Stimulated activated CD4-positive, alpha-beta T cell treated with anti-CD3 and anti-CD28 coated beads, Interleukin-1b, Interleukin-23, amount 100 ng/mL, for 4 hours (primary cell): Measurements from ENCODE around the gene NRP2.

Experiments used
- DNase-seq, 2 donors: peaks; one replicate each; pipeline ENCODE4 v3.0.0-alpha.2; 2020; ENCODE audit warnings: low read depth in 2 of 2

Gene NRP2

DNA sequence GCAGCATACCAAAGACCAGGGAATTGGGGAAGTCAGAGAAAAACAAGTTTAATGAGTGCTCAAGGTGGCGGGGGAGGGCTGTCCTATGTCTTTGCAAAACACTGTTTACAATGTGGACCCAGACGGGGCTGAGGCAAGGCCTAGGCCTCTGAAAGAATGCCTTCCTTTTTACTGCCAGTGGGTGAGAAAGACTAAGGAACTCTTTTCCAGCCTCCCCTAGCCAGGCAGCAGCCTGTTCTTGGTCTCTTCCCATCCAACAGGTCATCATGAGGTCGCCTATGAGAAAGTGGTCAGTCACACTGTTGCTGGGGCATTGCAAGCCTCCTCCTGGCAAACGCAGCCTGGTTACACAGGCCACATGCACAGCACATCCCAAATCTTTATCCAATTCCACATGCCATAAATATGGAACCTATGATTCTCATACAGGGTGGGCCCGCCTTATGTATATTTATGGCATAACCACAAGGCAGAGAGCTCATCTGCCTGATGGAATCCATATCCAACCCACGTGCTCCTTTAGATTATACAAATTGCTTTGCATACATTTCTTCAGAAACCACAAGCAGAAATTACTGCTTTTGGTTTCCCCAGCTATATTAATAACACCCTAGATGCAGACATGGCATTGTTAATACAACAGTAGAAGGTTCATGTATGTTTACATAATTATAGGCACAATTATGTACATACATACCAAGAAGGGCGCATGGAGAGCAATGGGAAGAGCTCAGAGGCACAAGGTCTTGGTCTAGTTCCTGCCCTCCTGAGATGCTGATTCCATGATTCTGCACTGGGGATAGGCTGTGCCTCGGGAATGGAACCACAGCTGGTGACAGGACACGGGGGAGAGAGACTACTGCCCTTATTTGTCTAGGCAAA, 48.6 kb downstream of the NRP2 start:
- no peak for DNase-seq

GRCh38 chr2:205731583-205731981, 49.3 kb downstream of the NRP2 start:
- DNase-seq: no peak

GRCh38 chr2:205732314-205732713, 50.0 kb downstream of the NRP2 start:
- DNase-seq: no peak

DNA sequence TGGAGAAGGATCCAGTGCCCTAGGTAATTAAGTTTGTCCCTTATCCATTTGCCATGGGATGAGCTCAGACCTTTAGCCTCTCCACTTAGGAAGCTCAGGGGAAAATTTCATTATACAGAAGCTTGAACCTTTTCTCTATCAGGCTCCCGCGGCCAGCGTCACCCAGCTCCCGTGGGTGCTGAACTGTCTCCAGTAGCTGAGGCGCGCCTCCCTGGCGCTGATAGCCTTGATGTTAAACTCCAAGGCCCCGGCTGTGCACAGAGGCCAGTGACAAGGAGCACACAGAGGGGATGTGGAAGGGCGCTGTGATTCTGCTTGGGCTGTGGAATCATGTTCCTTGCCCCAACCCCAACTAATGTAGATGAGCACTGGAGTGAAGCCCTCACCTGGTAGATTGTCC, 50.8 kb downstream of the NRP2 start:
- DNase-seq: no peak

DNA sequence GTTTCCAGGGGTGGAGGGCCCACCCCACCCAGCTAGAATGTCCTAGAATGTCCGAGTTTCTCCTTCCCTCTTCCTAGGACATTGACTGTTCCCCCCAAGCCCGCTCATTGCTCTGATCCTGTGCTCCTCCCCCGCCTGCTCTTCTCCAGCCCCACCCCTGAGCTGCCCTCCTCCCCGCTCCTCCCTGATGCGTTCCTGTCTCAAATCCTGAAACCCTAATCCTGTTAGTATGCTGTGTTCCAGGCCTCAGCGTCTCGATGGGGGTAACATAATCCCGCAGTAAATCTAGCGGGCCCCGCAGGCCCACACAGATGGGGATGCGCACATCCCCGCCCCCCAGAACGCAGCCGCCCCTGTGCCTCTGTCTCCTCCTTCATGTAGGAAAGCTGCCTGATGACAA, 51.3 kb downstream of the NRP2 start:
- DNase-seq: no peak

DNA sequence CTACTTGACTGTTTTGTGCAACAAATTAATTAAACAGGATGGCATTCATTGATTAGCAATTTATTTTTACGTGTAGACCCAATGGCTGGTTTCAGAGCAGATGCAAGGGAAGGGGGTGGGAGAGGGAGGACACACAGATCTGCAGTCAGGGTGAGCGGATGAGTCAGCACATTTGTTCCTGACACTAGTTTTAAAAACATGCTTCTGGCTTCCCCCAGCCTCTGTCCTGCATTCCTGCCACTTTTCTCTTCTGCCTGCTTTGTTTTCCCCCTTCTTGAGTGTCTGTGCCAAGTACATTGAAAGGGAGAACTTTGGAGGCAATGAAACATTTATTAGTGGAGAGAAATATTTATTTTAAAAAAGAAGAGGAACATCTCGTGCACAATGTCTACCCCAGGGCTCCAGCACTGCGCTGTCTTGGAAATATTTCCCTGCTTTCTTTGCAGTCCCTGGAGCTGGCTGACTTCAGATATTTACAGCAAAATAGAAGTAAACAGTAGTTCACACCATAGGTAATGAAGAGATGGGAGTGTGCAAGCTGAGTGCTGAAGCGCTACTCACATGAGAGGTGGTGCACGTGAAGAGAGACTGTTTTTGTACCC, 52.2 kb downstream of the NRP2 start:
- no peak for DNase-seq

- no peak for DNase-seq
These were observed 56.0 kb downstream of the NRP2 start for GRCh38 chr2:205738117-205738968.

DNA sequence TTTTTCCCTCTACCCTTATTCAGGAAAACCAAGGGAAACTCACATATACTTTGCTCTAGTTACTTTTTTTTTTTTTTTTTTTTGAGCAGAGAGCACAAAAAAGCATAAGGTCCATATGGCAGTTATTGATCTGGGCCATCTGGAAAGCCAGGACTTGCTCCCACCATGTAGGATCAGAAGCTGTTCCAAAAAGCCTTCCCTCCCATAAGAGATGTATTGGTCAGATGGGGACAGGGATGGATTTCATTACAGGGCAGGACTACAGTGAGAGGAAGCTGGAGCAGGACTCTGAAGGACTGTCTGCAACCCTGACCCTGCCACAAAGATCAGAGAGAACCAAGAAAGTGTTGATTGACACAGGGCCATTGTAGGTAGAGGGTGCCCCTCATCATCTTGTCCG, 57.3 kb downstream of the NRP2 start:
- DNase-seq: no peak

DNA sequence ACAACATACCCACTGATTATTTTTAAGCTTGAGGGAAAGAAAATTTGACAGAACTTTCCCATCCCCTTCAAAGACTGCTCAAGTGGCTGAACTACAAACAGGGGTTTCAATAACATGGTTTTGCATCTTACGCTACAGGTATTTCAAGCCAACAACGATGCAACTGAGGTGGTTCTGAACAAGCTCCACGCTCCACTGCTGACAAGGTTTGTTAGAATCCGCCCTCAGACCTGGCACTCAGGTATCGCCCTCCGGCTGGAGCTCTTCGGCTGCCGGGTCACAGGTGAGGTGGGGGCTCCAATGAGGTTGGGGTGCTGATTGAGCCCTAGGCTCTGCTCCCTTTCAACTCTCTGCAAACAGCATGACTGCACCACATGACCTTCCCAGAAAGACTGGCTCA, 58.1 kb downstream of the NRP2 start:
- no peak for DNase-seq

DNA sequence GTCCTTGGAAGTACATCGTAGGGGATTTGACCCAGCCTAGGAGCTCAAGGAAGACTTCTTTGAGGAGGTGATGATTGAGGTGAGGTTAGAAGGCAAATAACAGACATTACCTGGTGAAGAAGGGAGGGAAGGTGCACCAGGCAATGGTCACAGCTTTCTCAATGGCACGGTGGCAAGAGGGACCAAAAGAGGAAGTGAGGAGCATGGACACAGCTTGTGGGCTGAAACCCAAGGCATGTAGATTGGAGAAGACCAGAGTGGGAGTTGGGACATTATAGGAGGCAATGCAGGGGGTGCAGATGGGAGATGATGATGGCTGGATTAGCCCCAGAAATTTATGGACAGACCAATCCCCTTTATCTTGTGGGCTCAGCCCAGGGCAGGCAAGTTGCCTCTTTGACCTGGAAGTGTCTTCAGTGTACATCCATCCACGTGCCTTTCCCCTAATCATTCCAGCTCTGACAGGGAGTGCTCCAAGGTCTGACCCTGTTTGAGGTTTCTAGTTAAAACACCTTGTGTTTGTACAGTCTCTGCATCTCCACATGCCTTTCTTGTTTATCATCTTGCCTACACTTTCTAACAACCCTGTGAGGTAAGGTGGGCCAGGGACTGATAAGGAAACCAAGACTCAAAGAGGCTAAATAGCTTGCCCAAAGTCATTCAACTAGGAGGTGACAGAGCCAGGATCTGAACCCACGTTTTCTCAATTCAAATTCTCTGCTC, 59.1 kb downstream of the NRP2 start:
- no peak for DNase-seq

DNA sequence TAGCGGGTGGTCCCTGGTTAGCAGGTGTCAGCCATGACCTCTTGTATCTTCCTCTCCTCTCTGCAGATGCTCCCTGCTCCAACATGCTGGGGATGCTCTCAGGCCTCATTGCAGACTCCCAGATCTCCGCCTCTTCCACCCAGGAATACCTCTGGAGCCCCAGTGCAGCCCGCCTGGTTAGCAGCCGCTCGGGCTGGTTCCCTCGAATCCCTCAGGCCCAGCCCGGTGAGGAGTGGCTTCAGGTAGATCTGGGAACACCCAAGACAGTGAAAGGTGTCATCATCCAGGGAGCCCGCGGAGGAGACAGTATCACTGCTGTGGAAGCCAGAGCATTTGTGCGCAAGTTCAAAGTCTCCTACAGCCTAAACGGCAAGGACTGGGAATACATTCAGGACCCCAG, 60.8 kb downstream of the NRP2 start:
- no peak for DNase-seq

- no peak for DNase-seq
These were observed 61.8 kb downstream of the NRP2 start for GRCh38 chr2:205744074-205744591.

DNA sequence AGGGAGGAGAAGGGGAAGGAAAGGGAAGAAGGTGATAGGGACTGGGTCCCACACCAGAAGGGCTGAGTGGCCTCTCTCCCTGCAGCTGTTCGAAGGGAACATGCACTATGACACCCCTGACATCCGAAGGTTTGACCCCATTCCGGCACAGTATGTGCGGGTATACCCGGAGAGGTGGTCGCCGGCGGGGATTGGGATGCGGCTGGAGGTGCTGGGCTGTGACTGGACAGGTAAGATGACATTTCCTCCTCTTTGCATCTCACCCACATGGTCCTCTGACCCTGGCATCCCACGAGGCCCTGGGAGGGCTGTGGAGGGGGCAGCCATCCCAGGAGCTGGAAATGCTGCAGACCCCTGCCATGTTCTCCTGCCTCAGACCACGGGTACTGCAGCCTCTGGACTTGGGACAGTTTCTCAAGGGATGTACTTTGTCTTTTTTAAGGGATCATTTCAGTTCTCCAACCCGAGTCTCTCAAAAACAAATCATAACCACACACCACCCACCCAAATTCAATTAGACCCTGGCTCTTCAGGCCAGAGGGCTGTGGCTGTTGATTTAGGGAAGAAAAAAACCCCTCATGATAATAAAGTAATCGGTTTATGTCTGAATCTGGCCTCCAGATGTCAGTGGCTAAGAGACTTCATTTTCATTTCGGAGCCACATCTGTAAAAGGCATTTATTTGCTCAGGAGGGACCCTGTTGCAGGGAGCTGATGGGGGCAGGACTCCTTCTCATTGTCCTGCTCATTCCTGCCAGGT, 63.5 kb downstream of the NRP2 start:
- no peak for DNase-seq

DNA sequence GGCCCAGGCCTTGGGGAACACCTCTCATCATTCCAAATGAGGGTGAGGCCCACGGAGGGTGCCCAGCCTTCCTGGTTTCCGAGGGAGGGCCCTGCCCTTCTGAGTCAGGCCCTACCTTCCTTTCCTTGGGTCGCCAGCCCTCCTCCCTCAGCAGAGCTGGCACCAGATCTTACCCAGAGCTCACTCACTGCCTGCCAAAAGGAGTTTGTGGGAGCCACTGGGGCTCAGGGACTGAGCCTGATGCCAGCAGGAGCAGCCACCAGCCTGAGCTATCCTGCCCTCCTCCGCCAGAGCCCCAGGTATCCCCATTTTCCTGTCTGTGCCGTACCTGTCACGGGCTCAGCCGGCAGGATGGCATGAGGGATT, 64.1 kb downstream of the NRP2 start:
- DNase-seq: no peak

DNA sequence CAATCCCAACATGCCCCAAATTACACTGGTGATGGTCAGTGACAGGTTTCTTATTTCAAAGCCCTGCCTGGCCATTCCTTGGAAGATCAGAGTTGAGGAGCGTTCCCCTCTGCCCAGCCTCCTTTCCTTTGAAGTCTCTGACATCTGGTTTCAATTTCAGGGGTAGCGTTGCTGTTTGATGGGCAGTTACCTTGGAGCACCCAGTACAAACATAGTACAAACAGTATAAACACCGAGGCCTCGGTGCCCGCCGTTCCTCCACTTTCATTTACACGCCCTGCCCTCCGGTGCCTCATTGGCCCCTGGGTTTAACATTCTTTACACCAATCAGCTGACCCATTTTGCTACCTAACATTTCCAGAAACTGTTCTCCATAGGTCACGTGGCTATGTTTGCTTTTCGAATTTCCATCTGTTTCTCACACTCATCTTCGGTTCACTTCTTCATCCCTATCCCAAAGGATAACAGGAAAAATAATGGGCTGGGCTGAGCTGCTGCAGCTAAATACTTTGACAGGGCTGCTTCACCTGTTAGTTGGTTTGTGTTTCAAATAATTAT, 65.6 kb downstream of the NRP2 start:
- no peak for DNase-seq

GRCh38 chr2:205748639-205749038, 66.3 kb downstream of the NRP2 start:
- DNase-seq: no peak

DNA sequence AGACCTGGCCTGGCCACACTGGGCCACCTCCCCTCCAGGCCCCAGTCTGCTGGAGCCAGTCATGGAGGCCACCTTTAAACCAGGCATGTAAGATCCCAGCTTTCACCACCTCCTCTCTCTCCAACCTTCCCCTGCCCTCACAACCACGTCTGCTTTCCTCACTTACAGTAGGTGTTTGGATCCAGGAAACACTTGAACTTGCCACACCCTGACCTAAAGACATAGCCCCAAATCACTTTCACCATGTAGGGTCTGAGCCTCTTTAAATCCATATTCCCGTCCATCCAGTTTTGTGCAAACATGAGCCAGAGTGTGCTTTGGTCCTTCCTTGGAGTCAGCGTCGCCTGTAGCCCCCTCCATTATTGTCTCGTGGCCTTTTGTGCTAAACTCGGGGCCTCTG, 66.8 kb downstream of the NRP2 start:
- DNase-seq: no peak

DNA sequence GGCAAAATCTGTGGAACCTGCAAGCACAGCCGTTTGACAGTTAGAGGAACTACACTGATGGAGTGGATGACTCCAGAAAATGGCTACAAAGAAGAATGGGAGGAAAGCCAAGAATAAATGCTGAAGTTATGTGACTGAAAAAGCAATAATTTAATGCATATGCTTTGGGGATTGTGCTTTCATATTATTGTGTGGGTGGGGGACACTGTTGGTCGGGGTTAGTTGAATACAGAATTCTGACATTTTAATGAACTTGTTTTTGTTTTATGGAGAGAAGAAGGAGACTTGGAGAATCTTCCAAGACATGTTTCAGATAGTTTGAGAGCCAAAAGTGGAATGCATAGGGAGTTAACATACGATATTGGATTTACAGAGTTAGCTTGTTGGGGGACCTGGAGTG, 68.5 kb downstream of the NRP2 start:
- DNase-seq: no peak

DNA sequence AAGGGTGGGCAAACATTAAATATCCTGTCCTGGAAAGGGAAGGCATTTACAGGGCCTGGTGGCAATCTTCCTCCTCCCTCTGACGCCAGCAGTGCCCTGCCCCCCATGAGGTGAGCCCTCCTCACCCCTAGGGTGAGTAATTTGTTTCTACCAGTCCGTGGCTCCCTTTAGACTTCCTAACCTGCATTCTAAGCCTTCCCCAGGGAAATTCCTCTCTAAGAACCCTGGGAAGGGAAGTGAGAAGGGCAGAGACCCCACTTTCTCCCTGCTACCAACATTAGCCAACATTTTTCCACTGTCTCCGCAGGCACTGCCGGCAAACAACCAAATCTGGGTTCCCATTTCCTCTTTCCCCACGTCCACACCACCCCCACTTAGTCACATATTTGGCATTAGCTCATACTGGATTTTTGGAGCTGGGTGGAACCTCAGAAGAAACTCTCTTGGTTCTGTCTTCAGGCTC, 69.3 kb downstream of the NRP2 start:
- DNase-seq: no peak

DNA sequence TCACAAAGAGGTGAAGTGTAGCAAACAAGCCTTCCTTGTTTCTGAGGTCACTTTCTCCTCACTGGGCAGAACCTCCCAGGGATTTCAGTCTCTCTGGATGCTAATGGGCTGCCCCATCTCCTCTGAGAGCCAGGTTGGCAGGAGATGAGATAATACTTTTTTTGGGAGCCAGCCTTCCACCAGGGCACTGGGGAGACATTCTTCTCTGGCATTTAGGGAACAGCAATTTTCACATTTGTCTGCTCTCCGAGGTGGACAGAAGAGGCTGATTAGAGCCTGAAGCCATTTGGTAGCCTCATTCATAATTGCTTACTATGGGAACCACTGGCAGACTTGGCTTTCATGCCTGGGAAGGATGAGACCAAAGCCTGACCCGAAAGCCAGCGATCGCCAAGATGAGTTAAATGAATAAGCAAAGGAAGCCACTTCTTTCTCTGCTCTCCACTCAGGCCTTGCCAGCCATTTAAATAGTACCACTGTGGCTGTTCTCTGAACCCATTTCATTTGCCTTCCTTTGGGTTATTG, 70.1 kb downstream of the NRP2 start:
- DNase-seq: no peak
